Panc1 (cell line): ENCODE measurements around the gene CS. TPM values are rescaled to one million over a fixed set of nuclear protein-coding genes. Genes with fewer than 3 reads are reported as not detected.

Experiments
- ATAC-seq: fragments of 200-7000 bp; cut with Tn5 transposase; 2 replicates; pipeline ENCODE4 v1.9.1; 2020; ENCODE audit warnings: mild to moderate bottlenecking, moderate library complexity
- BruUV-seq: library from RNA; stranded (reverse); fragments of 400-500 nt; replicated peaks from 2 replicates; lab custom pipeline; 2021; lab: Mats Ljungman, UMichigan
- CTCF ChIA-PET: fragments of 300-600 bp; sonication (Branson Sonifier 250); formaldehyde crosslinking; loops from one replicate; lab custom pipeline; 2022; ENCODE audit warnings: antibody characterized with exemption; lab: Charles Lee
- POLR2A ChIA-PET: fragments of 300-600 bp; sonication (Branson Sonifier 250); formaldehyde crosslinking; loops from one replicate; lab custom pipeline; 2022; ENCODE audit warnings: antibody characterized with exemption; lab: Charles Lee
- DNase-seq: peaks from one replicate; pipeline ENCODE4 v3.0.0-alpha.2; 2010; ENCODE audit warnings: low read depth, low spot score
- H3K27ac ChIP-seq: 2 replicates; pipeline ENCODE4 v1.5.1; 2011; ENCODE audit warnings: mild to moderate bottlenecking, low read length, inconsistent platforms
- H3K27me3 ChIP-seq: fragments of 200-500 bp; sonication (Bioruptor generic); 2 replicates; pipeline ENCODE4 v1.6.0; 2014; ENCODE audit warnings: low read length, inconsistent platforms; ENCODE audit not compliant: control insufficient read depth, insufficient read depth
- H3K36me3 ChIP-seq: fragments of 200-500 bp; sonication (Bioruptor generic); 2 replicates; pipeline ENCODE4 v1.5.1; 2014; ENCODE audit warnings: inconsistent platforms, mild to moderate bottlenecking, low read length, moderate library complexity; ENCODE audit not compliant: control insufficient read depth, insufficient read depth
- H3K4me1 ChIP-seq: 2 replicates; pipeline ENCODE4 v1.5.1; 2011; ENCODE audit warnings: inconsistent platforms, mild to moderate bottlenecking, low read length, moderate library complexity; ENCODE audit not compliant: control insufficient read depth, insufficient read depth
- H3K4me3 ChIP-seq, 2 experiments: 2 replicates each; pipeline ENCODE4 v1.5.1; 2011 to 2012; ENCODE audit warnings: low read depth in 2 of 2, low read length in 2 of 2, mild to moderate bottlenecking in 2 of 2, inconsistent platforms in 1 of 2, moderate library complexity in 1 of 2
- H3K9me3 ChIP-seq: fragments of 200-500 bp; sonication (Bioruptor generic); 2 replicates; pipeline ENCODE4 v1.5.1; 2014; ENCODE audit warnings: low read depth, mild to moderate bottlenecking, inconsistent platforms, low read length, moderate library complexity; ENCODE audit not compliant: control insufficient read depth, insufficient read depth
- CTCF ChIP-seq: fragments of 450-650 bp; IDR thresholded peaks from 2 replicates; pipeline ENCODE4 v1.5.1; 2017; ENCODE audit warnings: mild to moderate bottlenecking
- POLR2AphosphoS5 ChIP-seq: IDR thresholded peaks from 2 replicates; pipeline ENCODE4 v1.6.1; 2012; ENCODE audit warnings: mild to moderate bottlenecking, low read depth, low read length, moderate library complexity
- REST ChIP-seq, 2 experiments: IDR thresholded peaks; 2 replicates each; pipeline ENCODE4 v1.6.1; 2011 to 2012; ENCODE audit warnings: low read depth in 2 of 2, control low read depth in 1 of 2, low read length in 1 of 2, mild to moderate bottlenecking in 1 of 2, moderate library complexity in 1 of 2; ENCODE audit not compliant: insufficient read depth in 1 of 2
- SIN3A ChIP-seq: IDR thresholded peaks from 2 replicates; pipeline ENCODE4 v1.6.1; 2012; ENCODE audit warnings: low read depth, mild to moderate bottlenecking, low read length, moderate library complexity, borderline replicate concordance; ENCODE audit not compliant: insufficient read depth
- TCF7L2 ChIP-seq: IDR thresholded peaks from 2 replicates; pipeline ENCODE4 v1.6.1; 2011; ENCODE audit warnings: mild to moderate bottlenecking, low read depth, low read length, inconsistent platforms
- in situ Hi-C: cut with HindIII; loops from 2 replicates; pipeline ENCODE4 v1.10.0; 2016; ENCODE audit warnings: low sequenced_read_pairs, low pct_unique_long_range_greater_than_20kb
- intact Hi-C: fragments of 100-400 bp; cut with micrococcal nuclease; formaldehyde crosslinking; loops from one replicate; pipeline ENCODE4 v1.10.0; 2022; ENCODE audit not compliant: unreplicated experiment
- total RNA-seq: library from RNA; stranded (reverse); gene quantifications from one replicate; pipeline ENCODE4 v1.2.1, GENCODE V29; 2021; ENCODE audit not compliant: unreplicated experiment

CS gene
- total RNA-seq, 1 experiment from 2014 or later, result 240 TPM

- Histone ChIP-seq H3K9me3 (no peaks in the 10 kb centered on the region), H3K4me1 (no peaks in the 10 kb centered on the region), H3K27me3 (no peaks in the 10 kb centered on the region), H3K27ac (no peak overlapping the region), H3K36me3 (peaks cover 10% of the 10 kb centered on the region), H3K4me3 (no peak overlapping the region)
- POLR2A ChIA-PET, result interaction anchor here (0.6 kb wide), 1 partner anchor 16 kb away, joined by 7 read pairs; no protein-coding TSS in a partner anchor
- CTCF ChIA-PET, result no interaction called here
- ATAC-seq (no peak), DNase-seq (no peak)
- BruUV-seq, result no TSS peak
- no peak for TF ChIP-seq TCF7L2
- TF ChIP-seq SIN3A, result no peak
- TF ChIP-seq CTCF, result no peak
- intact Hi-C loops (no loop called here), in situ Hi-C loops (no loop called here)
Observed at GRCh38 chr12:56242986-56243385, 57.1 kb downstream of the CS start.

GRCh38 chr12:56241424-56242303, 58.5 kb downstream of the CS start:
- Histone ChIP-seq H3K27ac (no peak overlapping the region), H3K4me1 (no peaks in the 10 kb centered on the region), H3K27me3 (no peaks in the 10 kb centered on the region), H3K36me3 (peaks cover 10% of the 10 kb centered on the region), H3K4me3 (no peak overlapping the region), H3K9me3 (no peaks in the 10 kb centered on the region)
- ATAC-seq (no peak), DNase-seq (no peak)
- intact Hi-C loops (no loop called here), in situ Hi-C loops (no loop called here)
- ChIA-PET CTCF (no interaction called here), POLR2A (no interaction called here)
- BruUV-seq, result no TSS peak
- TF ChIP-seq POLR2AphosphoS5 (no peak), TCF7L2 (no peak), CTCF (no peak)

- TF ChIP-seq TCF7L2 (no peak), CTCF (no peak), REST (IDR thresholded peaks at IDR 0.05; ENCODE audit: insufficient read depth in 1 of 2, low read depth in 2 of 2, low read length in 1 of 2) (no peak), POLR2AphosphoS5 (no peak), SIN3A (no peak)
- Histone ChIP-seq H3K4me1 (no peaks in the 10 kb centered on the region), H3K27ac (no peak overlapping the region), H3K27me3 (no peaks in the 10 kb centered on the region), H3K36me3 (peaks cover 4% of the 10 kb centered on the region; the same call in 1 of the 2 replicates), H3K4me3 (no peak overlapping the region), H3K9me3 (no peaks in the 10 kb centered on the region)
- ChIA-PET POLR2A (no interaction called here), CTCF (no interaction called here)
- ATAC-seq (no peak), DNase-seq (no peak)
- no TSS peak for BruUV-seq
- in situ Hi-C loops (no loop called here), intact Hi-C loops (no loop called here)
Observed at GRCh38 chr12:56237552-56237951, 62.6 kb downstream of the CS start.
